ENCODE data around the gene ME2. TPM values are rescaled to one million over a fixed set of nuclear protein-coding genes. Genes with fewer than 3 reads are reported as not detected.

The ME2 gene
- total RNA-seq, 2 donors from 2014 or later, result 72.8 to 74.4 TPM

GRCh38 chr18:50857694-50858093, 21.2 kb upstream of the ME2 start:
- Mint-ChIP-seq H3K4me1 (peaks cover 7% of the 10 kb centered on the region), H3K36me3 (ENCODE audit: low read depth) (no peaks in the 10 kb centered on the region), H3K9me3 (peaks cover 6% of the 10 kb centered on the region), H3K27me3 (ENCODE audit: insufficient read depth) (no peaks in the 10 kb centered on the region), H3K27ac (no peak overlapping the region), H3K4me3 (no peak overlapping the region)
- Histone ChIP-seq H3K4me3 (ENCODE audit: low read length) (no peak overlapping the region), H3K9ac (ENCODE audit: extremely low read depth, low read length, poor library complexity, severe bottlenecking) (no peak overlapping the region), H3K36me3 (ENCODE audit: control insufficient read depth, insufficient read depth, low read length) (no peaks in the 10 kb centered on the region), H3K27me3 (ENCODE audit: control insufficient read depth, insufficient read depth, low read length, poor library complexity, severe bottlenecking) (no peaks in the 10 kb centered on the region), H3K27ac (ENCODE audit: low read depth, low read length) (no peak overlapping the region), H3K9me3 (ENCODE audit: control insufficient read depth, low read length) (no peaks in the 10 kb centered on the region), H3K4me1 (ENCODE audit: control insufficient read depth, insufficient read depth, low read length) (no peaks in the 10 kb centered on the region)
- WGBS, 2 experiments (ENCODE audit: insufficient coverage in 1 of 2, insufficient read length in 1 of 2), result 85 to 97% methylated on average over 3 of the region's 3 CpGs
- peak; percentile 50 for TF ChIP-seq CTCF (conservative IDR thresholded peaks at IDR 0.05)
- no peak for DNase-seq

GRCh38 chr18:50859793-50860555, 18.9 kb upstream of the ME2 start:
- no peaks in the 10 kb centered on the region for H3K9me3 Mint-ChIP-seq
- no peaks in the 10 kb centered on the region for H3K36me3 Mint-ChIP-seq (ENCODE audit: low read depth)
- no peak for TF ChIP-seq CTCF (conservative IDR thresholded peaks at IDR 0.05)
- Histone ChIP-seq H3K9ac (ENCODE audit: extremely low read depth, low read length, poor library complexity, severe bottlenecking) (no peak overlapping the region), H3K27me3 (ENCODE audit: control insufficient read depth, insufficient read depth, low read length, poor library complexity, severe bottlenecking) (no peaks in the 10 kb centered on the region), H3K36me3 (ENCODE audit: control insufficient read depth, insufficient read depth, low read length) (no peaks in the 10 kb centered on the region), H3K27ac (ENCODE audit: low read depth, low read length) (no peak overlapping the region), H3K4me1 (ENCODE audit: control insufficient read depth, insufficient read depth, low read length) (no peaks in the 10 kb centered on the region), H3K4me3 (ENCODE audit: low read length) (no peak overlapping the region), H3K9me3 (ENCODE audit: control insufficient read depth, low read length) (no peaks in the 10 kb centered on the region)
- peaks cover 7% of the 10 kb centered on the region for H3K4me1 Mint-ChIP-seq
- H3K27me3 Mint-ChIP-seq (ENCODE audit: insufficient read depth), result no peaks in the 10 kb centered on the region
- no peak overlapping the region for H3K27ac Mint-ChIP-seq
- no peak overlapping the region for H3K4me3 Mint-ChIP-seq
- no peak for DNase-seq

GRCh38 chr18:50861617-50862016, 17.3 kb upstream of the ME2 start:
- Histone ChIP-seq H3K9me3 (ENCODE audit: control insufficient read depth, low read length) (no peaks in the 10 kb centered on the region), H3K36me3 (ENCODE audit: control insufficient read depth, insufficient read depth, low read length) (no peaks in the 10 kb centered on the region), H3K4me3 (ENCODE audit: low read length) (no peak overlapping the region), H3K27ac (ENCODE audit: low read depth, low read length) (no peak overlapping the region), H3K4me1 (ENCODE audit: control insufficient read depth, insufficient read depth, low read length) (no peaks in the 10 kb centered on the region), H3K9ac (ENCODE audit: extremely low read depth, low read length, poor library complexity, severe bottlenecking) (no peak overlapping the region), H3K27me3 (ENCODE audit: control insufficient read depth, insufficient read depth, low read length, poor library complexity, severe bottlenecking) (no peaks in the 10 kb centered on the region)
- Mint-ChIP-seq H3K27me3 (ENCODE audit: insufficient read depth) (no peaks in the 10 kb centered on the region), H3K4me1 (peaks cover 7% of the 10 kb centered on the region), H3K4me3 (no peak overlapping the region), H3K9me3 (no peaks in the 10 kb centered on the region), H3K36me3 (ENCODE audit: low read depth) (no peaks in the 10 kb centered on the region), H3K27ac (no peak overlapping the region)
- DNase-seq, result no peak
- TF ChIP-seq CTCF (conservative IDR thresholded peaks at IDR 0.05), result no peak
- 86 to 95% methylated on average over 1 of the region's 1 CpG for WGBS, 2 experiments (ENCODE audit: insufficient coverage in 1 of 2, insufficient read length in 1 of 2)
